IPS DF 6.9 (cell line): ENCODE data around the gene CES2.

Experiments used
- DNase-seq: peaks from one replicate; pipeline ENCODE4 v3.0.0-alpha.2; 2013; ENCODE audit warnings: low read depth, low spot score
- H3K27ac ChIP-seq: one replicate; pipeline ENCODE4 v1.5.1; 2013; ENCODE audit warnings: low read length, control low read depth
- H3K27me3 ChIP-seq: 2 replicates; pipeline ENCODE4 v1.6.1; 2013; ENCODE audit warnings: mild to moderate bottlenecking, low read length; ENCODE audit not compliant: control insufficient read depth, insufficient read depth
- H3K36me3 ChIP-seq: 2 replicates; pipeline ENCODE4 v1.6.1; 2013; ENCODE audit warnings: low read length; ENCODE audit not compliant: control insufficient read depth, insufficient read depth
- H3K4me1 ChIP-seq: 2 replicates; pipeline ENCODE4 v1.6.1; 2013; ENCODE audit warnings: low read length; ENCODE audit not compliant: control insufficient read depth, insufficient read depth
- H3K4me3 ChIP-seq: 2 replicates; pipeline ENCODE4 v1.5.1; 2013; ENCODE audit warnings: mild to moderate bottlenecking, low read length
- H3K9me3 ChIP-seq: 2 replicates; pipeline ENCODE4 v1.6.1; 2013; ENCODE audit warnings: low read length, inconsistent platforms; ENCODE audit not compliant: control insufficient read depth, insufficient read depth
- WGBS: extraction: QIAGEN DNeasy Blood & Tissue Kit; methylation state at CpG from one replicate; pipeline ENCODE4 v1.1.7; 2013; ENCODE audit warnings: mixed read lengths, missing lambda C conversion rate; ENCODE audit not compliant: insufficient read length, insufficient coverage; 5-methylcytosine and 5-hydroxymethylcytosine counted together

The CES2 gene, protein sequence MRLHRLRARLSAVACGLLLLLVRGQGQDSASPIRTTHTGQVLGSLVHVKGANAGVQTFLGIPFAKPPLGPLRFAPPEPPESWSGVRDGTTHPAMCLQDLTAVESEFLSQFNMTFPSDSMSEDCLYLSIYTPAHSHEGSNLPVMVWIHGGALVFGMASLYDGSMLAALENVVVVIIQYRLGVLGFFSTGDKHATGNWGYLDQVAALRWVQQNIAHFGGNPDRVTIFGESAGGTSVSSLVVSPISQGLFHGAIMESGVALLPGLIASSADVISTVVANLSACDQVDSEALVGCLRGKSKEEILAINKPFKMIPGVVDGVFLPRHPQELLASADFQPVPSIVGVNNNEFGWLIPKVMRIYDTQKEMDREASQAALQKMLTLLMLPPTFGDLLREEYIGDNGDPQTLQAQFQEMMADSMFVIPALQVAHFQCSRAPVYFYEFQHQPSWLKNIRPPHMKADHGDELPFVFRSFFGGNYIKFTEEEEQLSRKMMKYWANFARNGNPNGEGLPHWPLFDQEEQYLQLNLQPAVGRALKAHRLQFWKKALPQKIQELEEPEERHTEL

GRCh38 chr16:66935314-66936011 lies at the start of gene CES2:
Gene CES2 (plus strand): TSS chr16:66935516. CDS start chr16:66935636, 120 bp downstream.
- WGBS = no CpG with 5 or more reads among the region's 44 CpGs
- H3K4me3 ChIP-seq = peak within 1 kb of the TSS; percentile 76; the same call in 1 of the 2 replicates
- no peaks in the 10 kb centered on the region for H3K9me3 ChIP-seq
- no peak within 1 kb of the TSS for H3K27ac ChIP-seq
- no peaks in the 10 kb centered on the region for H3K27me3 ChIP-seq
- DNase-seq = no peak
- H3K36me3 ChIP-seq = no peaks in the 10 kb centered on the region
- H3K4me1 ChIP-seq = 0 out of 2 replicates have a peak, but pooled peaks cover 2% of the 10 kb centered on the region

DNA sequence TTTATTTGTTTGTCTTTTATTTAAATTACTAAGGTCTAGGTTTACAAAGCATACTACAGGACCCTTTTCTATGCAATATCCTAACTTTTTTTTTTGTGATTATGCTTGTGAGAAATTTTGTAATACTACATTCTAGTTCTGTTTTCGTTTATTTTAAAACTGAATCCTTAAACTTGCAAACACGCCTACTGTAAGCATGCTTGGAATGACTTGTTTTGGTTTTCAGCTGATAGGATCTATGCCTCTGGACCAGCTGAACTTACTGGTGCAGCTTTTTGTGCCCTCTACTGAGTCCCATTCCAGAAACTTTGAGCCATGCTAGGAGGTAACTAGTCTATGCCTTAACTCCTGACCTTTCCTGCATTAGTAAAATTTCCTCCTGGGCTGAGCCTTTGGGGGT lies 49.0 kb upstream of the CES2 start:
- Histone ChIP-seq H3K4me3 (no peak overlapping the region), H3K36me3 (peaks cover 18% of the 10 kb centered on the region), H3K4me1 (no peaks in the 10 kb centered on the region), H3K27me3 (no peaks in the 10 kb centered on the region), H3K27ac (no peak overlapping the region), H3K9me3 (no peaks in the 10 kb centered on the region)
- no peak for DNase-seq
- WGBS = no CpG with 5 or more reads among the region's 2 CpGs

DNA sequence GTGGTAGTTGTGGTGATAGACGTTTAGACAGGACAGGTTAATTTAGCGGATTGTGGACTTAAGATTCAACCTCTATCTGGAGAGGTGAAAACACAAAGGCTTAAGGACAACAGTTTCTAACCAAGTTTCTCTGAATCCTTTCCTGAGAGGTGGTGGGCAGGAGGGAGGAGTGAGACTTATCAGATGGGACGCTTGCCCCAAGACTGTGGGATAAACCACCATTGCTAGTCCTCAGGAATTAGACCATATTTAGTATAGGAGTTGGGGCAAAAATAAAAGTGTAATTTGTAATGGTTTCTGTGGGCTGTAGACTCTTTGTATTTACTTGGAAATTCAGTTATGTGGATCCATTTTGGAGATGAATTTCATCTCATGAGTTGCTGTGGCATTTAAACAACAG lies 48.4 kb upstream of the CES2 start:
- Histone ChIP-seq H3K27ac (no peak overlapping the region), H3K4me3 (no peak overlapping the region), H3K27me3 (no peaks in the 10 kb centered on the region), H3K9me3 (no peaks in the 10 kb centered on the region), H3K36me3 (peaks cover 18% of the 10 kb centered on the region), H3K4me1 (no peaks in the 10 kb centered on the region)
- no peak for DNase-seq
- WGBS = no CpG with 5 or more reads among the region's 3 CpGs

DNA sequence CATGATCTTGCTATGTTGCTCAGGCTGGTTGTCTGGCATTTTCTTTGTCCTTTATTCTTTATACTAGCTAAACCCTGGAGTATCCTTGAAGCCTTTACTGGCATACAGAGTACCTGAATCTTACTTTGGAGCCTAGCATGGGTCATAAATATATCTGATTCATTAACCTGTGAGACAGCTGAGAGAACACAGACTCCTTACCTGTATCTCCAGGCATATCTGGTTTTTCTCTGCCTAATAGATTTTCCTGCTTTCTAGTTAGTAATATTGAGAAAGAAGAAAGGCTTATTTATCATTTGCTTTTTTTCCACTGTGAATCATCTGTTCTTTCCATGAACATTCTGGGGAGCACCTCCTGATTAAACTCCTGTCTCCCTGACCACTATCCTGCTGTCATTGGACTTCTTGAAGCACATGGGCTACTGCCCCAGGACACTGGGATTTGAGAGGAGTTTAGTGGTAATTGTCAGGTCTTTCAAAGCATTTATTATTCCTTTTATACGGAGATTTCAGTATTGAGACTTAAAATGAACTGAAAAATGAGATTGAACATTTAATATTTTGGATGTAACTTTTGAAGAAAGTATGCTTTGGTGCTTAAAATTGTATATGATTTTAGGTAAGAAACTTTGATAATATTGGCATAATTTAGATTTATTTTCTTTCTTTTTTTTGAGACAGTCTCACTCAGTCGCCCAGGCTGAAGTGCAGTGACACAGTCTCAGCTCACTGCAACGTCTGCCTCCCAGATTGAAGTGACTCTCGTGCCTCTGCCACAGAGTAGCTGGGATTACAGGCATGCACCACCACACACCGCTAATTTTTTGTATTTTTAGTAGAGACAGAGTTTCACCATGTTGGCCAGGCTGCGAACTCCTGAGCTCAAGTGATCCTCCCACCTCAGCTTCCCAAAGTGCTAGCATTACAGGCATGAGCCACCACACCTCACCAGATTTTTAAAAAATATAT lies 46.4 kb upstream of the CES2 start:
- peaks cover 18% of the 10 kb centered on the region for H3K36me3 ChIP-seq
- H3K4me3 ChIP-seq = no peak overlapping the region
- DNase-seq = no peak
- H3K9me3 ChIP-seq = no peaks in the 10 kb centered on the region
- no peak overlapping the region for H3K27ac ChIP-seq
- no peaks in the 10 kb centered on the region for H3K4me1 ChIP-seq
- no peaks in the 10 kb centered on the region for H3K27me3 ChIP-seq
- WGBS = no CpG with 5 or more reads among the region's 6 CpGs

DNA sequence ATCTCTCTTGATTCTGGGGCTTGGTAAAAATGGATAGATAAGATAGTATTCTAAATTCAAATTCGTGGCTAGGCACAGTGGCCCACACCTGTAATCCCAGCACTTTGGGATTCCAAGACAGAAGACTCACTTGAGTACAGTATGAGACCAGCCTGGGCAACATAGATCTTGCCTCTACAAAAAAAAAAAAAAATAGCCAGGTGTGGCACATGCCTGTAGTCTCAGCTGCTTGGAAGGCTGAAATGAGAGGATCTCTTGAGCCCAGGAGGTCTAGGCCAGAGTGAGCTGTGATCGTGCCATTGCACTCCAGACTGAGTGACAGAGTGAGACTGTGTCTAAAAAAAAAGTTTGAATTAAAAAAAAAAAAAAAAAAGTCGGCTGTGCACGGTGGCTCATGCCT lies 45.7 kb upstream of the CES2 start:
- H3K27ac ChIP-seq = no peak overlapping the region
- no CpG with 5 or more reads among the region's 4 CpGs for WGBS

GRCh38 chr16:66890799-66891198 lies 44.5 kb upstream of the CES2 start:
- Histone ChIP-seq H3K36me3 (peaks cover 3% of the 10 kb centered on the region; the same call in 1 of the 2 replicates), H3K27me3 (no peaks in the 10 kb centered on the region), H3K4me1 (no peaks in the 10 kb centered on the region), H3K9me3 (no peaks in the 10 kb centered on the region), H3K27ac (no peak overlapping the region), H3K4me3 (no peak overlapping the region)
- no peak for DNase-seq
- WGBS = no CpG with 5 or more reads among the region's 2 CpGs

More for the DNA sequence above, 45.7 kb upstream of the CES2 start:
- H3K4me1 ChIP-seq = no peaks in the 10 kb centered on the region
- H3K4me3 ChIP-seq = no peak overlapping the region
- no peaks in the 10 kb centered on the region for H3K27me3 ChIP-seq
- peaks cover 14% of the 10 kb centered on the region for H3K36me3 ChIP-seq
- DNase-seq = no peak
- H3K9me3 ChIP-seq = no peaks in the 10 kb centered on the region

DNA sequence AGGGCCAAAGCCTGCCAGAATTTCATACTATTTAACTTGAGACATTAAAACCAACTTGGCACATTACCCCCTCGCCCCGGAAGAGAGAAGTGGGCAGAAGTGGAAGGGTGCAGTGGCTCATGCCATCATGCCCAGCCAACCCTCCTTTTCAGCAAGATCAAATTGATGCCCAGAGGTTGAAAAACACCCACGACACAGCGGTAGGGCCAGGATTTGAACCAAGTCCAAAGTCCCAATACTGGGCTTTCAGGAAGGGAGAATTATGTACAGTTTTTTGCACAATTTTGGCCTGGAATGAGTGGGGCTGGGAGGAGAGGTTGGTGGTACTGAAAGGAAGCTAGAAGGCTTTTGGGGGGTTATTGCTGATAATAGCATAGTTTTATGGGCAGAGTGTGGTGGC lies 44.0 kb upstream of the CES2 start:
- Histone ChIP-seq H3K36me3 (peaks cover 3% of the 10 kb centered on the region; the same call in 1 of the 2 replicates), H3K4me3 (no peak overlapping the region), H3K4me1 (no peaks in the 10 kb centered on the region), H3K27ac (no peak overlapping the region), H3K27me3 (no peaks in the 10 kb centered on the region), H3K9me3 (no peaks in the 10 kb centered on the region)
- DNase-seq = no peak
- no CpG with 5 or more reads among the region's 4 CpGs for WGBS

DNA sequence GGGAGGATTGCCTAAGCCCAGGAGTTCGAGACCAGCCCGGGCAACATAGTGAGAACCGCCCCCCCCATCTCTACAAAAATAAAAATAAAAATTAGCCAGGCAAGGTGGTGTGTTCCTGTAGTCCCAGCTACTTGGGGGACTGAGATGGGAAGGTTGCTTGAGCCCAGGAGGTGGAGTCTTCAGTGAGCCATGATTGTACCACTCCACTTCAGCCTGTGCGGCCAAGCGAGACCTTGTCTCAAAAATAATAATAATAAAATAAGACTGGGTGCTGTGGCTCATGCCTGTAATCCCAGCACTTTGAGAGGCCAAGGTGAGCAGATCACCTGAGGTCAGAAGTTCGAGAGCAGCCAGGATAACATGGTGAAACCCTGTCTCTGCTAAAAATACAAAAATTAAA lies 43.5 kb upstream of the CES2 start:
- Histone ChIP-seq H3K4me1 (no peaks in the 10 kb centered on the region), H3K4me3 (no peak overlapping the region), H3K27ac (no peak overlapping the region), H3K9me3 (no peaks in the 10 kb centered on the region), H3K36me3 (peaks cover under 1% of the 10 kb centered on the region; the same call in 1 of the 2 replicates), H3K27me3 (no peaks in the 10 kb centered on the region)
- DNase-seq = no peak
- WGBS = no CpG with 5 or more reads among the region's 6 CpGs

GRCh38 chr16:66894055-66894454 lies 41.3 kb upstream of the CES2 start:
- no peaks in the 10 kb centered on the region for H3K9me3 ChIP-seq
- no peak for DNase-seq
- no peak overlapping the region for H3K27ac ChIP-seq
- H3K4me1 ChIP-seq = no peaks in the 10 kb centered on the region
- WGBS = no CpG with 5 or more reads among the region's 2 CpGs
- no peaks in the 10 kb centered on the region for H3K36me3 ChIP-seq
- H3K27me3 ChIP-seq = no peaks in the 10 kb centered on the region
- no peak overlapping the region for H3K4me3 ChIP-seq
